Measurements from ENCODE around the gene CPPED1.
"Not testable (repeated sequence)": the region's sequence is repeated elsewhere in the genome, so short reads cannot be mapped to it uniquely, and the experiment has no call there.

The CPPED1 gene

GRCh38 chr16:12803203-12804093 lies at the start of gene CPPED1:
Gene CPPED1 (minus strand): TSS chr16:12803887. CDS start chr16:12803776, 111 bp downstream.
- peak; percentile 87 to 94 for DNase-seq

- no peak for DNase-seq
Observed at GRCh38 chr16:12850186-12850585, 46.5 kb upstream of the CPPED1 start.

DNA sequence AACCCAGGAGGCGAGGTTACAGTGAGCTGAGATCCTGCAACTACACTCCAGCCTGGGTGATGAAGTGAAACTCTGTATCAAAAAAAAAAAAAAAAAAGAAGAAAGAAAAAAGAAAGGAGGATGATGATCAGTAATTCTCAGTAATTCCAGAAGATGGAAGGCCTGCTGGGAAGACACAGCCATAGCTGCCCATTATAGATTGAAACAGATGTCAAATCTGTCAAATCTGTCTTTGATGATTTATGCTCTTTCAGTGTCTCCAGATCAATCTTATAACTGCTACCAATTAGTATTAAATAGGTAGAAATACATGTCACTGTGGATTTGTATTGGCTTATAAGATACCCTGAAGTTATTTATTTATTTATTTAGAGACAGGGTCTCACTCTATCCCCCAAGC lies 42.9 kb upstream of the CPPED1 start:
- no peak for DNase-seq

- no peak for DNase-seq
Observed at GRCh38 chr16:12845282-12845681, 41.6 kb upstream of the CPPED1 start.

DNA sequence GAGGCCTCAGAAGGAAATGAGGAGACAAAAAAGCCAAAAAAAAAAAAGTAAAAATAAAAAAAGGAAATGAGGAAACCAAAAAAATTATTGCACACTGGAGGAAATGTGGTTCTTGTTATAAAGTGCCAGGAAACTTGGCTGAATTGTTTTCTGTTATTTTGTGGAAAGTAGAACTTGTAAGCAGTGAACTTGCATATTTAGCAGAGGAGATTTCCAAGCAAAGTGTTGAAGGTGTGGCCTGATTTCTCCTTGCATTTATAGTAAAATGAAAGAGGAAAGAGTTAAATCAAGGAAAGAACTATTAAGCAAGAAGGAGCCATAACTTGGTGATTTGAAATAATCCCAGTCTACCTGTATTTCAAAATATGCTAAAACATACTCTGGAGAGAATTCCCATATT lies 34.1 kb upstream of the CPPED1 start:
- no peak for DNase-seq

GRCh38 chr16:12837291-12837690 lies 33.6 kb upstream of the CPPED1 start:
- DNase-seq = no peak

- no peak for DNase-seq
Observed at GRCh38 chr16:12833926-12834325, 30.2 kb upstream of the CPPED1 start.

- DNase-seq = no peak
Observed at GRCh38 chr16:12829096-12829888, 25.6 kb upstream of the CPPED1 start.

DNA sequence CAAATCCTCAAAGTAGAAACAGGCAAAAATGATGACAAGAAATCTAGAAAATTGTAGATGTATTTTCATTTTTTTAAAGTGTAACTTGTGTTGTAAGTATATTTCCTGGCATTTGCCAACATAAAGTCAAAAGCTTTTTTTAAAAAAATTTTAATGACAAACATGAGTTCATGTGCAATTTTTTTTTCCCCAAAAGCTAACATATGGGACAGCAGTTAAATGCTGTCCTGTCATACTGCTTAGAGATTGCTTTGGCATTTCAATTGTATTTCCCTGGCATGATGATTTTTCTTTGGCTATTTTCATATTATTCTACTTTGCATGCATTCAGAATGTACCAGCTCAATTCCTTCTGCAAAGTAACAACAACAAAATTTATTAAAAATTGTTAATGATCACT lies 24.5 kb upstream of the CPPED1 start:
- no peak for DNase-seq

DNA sequence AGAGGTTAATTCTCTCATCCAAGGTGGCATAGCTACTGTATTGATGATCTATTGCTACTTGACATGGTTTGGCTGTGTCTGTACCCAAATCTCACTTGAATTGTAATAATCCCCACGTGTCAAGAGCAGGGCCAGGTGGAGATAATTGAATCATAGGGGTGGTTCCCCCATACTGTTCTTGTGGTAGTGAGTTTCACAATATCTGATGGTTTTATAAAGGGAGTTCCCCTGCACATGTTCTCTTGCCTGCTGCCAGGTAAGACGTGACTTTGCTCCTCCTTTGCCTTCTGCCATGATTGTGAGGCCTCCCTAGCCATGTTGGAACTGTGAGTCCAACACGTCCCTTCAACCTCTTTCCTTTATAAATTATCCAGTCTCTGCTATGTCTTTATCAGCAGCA lies 22.9 kb upstream of the CPPED1 start:
- DNase-seq = no peak

GRCh38 chr16:12819126-12820117 lies 15.7 kb upstream of the CPPED1 start:
- peak; percentile 68 to 76 for DNase-seq

DNA sequence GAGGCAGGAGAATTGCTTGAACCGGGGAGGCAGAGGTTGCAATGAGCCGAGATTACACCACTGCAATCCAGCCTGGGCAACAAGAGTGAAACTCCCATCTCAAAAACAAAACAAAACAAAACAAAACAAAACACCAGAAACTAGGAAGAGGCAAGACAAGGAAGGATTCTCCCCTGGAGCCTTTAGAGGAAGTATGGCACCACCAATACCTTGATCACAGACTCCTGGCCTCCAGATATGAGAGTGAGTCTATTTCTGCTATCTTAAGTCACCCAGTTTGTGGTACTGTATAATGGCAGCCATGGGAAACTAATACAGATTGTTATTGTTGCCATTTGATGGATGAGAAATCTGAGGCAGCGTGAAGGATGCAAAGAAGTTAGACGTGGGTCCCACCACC lies 14.6 kb upstream of the CPPED1 start:
- no peak for DNase-seq

DNA sequence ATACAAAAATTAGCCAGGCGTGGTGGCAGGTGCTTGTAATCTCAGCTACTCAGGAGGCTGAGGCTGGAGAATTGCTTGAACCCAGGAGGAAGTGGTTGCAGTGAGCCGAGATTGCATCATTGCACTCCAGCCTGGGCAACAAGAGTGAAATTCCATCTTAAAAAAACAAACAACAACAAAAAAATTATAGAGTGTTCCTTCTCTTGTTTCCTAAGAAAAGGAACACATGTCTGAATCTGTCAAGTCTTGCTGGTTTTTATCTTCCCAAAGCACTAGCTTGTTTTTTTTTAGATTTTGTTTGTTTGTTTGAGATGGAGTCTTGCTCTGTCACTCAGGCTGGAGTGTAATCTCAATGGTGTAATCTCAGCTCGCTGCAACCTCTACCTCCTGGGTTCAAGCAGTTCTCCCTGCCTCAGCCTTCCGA lies 13.1 kb upstream of the CPPED1 start:
- not testable (repeated sequence) for DNase-seq

DNA sequence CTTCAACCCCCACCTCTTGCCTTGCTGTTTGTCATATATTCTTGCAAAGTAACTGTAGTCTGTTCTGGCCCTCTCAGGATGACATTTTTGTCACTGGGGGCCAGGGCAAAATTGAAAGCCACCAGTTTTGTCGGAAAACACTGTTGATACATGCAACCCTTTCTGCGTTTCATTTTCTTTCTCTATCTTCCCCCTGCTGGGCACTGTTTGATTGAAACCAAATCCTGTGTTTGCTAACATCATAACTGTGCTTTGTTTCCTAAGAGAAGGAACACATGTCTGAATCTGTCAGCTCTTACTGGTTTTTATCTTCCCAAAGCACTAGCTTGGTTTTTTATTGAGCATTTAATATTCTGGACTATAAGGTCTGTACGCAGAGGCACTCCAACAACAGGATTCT lies 11.7 kb upstream of the CPPED1 start:
- no peak for DNase-seq

DNA sequence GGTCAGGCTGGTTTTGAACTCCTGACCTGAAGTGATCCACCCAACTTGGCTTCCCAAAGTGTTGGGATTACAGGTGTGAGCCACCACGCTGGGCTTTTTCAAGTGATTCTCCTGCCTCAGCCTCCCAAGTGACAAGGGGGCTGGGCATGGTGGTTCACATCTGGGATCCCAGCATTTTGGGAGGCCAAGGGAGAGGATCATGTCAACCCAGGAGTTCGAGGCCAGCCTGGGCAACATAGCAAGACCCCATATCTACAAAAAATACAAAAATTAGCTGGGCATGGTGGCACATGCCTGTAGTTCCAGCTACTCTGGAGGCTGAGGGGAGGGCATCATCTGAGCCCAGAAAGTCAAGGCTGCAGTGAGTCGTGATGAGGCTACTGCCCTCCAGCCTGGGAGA lies 10.0 kb upstream of the CPPED1 start:
- DNase-seq = not testable (repeated sequence)

GRCh38 chr16:12813321-12813720 lies 9.6 kb upstream of the CPPED1 start:
- not testable (repeated sequence) for DNase-seq

DNA sequence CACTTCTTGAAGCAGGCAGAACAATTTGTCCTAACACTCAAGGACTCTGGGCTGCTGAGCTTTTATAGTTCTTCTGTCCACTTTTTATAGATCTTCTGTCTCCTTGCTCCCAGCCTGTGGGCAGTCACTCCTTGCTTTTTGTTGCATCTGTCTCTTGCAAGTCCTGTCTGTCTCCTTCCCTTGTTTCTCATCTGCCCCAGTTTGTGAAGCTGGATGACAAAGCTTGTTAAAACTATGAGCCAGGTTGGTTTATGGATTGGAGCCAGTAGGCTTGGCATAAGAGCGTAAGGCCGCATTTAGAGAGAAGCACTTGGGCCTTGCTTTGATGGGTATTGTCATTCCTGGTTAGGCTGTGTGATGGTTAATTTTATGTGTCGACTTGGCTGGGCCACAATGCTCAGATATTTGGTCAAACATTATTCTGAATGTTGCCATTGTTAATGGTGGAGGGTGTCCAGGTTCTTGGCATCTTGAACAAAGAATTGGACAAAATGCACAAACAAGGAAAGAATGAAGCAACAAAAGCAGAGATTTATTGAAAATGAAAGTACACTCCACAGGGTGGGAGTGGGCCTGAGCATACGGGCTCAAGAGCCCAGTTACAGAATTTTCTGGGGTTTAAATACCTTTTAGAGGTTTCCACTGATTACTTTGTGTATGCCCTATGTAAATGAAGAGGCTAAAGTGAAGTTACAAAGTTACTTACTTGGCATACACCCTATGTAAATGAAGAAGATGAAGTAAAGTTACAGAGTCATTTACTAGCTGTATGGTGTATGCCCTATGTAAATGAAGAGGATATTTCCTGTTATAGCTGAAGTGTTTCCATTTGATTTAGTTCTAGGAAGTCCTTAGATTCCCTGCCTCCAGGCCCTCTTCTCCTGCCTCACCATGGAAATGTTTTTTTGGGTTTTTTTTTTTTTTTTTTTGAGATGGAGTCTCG lies 8.0 kb upstream of the CPPED1 start:
- no peak for DNase-seq

DNA sequence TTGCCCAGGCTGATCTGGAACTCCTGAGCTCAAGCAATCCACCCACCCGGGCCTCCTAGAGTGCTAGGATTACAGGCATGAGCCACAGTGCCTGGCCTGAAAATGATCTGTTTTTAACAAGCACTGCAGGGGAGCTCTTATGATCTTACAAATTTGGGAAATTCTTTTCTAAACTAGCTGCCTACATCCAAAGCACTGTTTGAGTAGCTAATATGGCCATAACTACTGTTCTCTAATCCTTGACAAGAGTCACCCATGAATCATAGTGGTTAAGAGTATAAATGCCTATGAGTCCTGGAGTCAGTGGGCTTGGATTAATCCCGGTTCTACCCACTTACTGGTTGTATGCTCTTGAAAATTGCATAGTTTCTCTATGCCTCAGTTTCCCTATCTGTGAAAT lies 1.4 kb upstream of the CPPED1 start:
- no peak for DNase-seq

DNA sequence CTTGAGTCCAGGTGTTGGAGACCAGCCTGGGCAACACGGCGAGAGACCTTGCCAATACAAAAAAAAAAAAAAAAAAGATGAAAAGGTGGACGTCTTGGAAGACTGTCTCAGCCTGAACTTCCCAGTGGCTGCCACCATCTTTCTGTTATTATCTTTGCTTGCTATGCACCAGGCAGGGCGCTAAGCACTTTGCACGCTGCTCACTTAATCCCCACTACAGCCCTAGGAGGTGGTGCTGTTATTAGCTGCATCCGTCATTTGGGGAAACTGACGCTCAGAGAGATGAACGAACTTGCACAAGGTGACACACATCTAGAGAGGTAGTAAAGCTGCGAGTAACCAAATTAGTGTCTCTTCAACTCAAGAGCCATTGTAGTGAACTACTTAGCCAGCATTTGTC lies 708 bp upstream of the CPPED1 start:
- DNase-seq = no peak

DNA sequence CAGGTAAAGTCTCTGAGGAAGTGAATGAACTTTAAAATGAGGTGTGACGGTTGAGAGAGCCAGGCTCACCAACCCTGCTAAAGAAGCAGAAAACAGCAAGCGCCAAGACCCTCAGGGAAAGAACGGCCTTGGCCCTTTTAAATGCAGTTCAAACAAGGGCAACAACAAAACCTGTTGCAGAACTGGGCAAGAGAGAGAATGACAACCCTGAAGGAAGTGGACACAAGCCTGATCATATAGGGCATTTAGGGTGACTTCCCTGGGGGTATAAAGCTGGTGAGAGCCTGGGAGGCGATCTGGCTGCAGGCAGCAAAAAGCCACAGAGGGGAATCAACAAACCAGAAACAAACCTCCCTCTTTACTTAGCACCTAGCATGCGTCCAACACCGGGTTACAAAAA lies 1.0 kb downstream of the CPPED1 start:
- no peak for DNase-seq

- no peak for DNase-seq
Observed at GRCh38 chr16:12802048-12802447, 1.6 kb downstream of the CPPED1 start.
